HepG2 (cell line): Measurements from ENCODE around the gene CACNG7. TPM values are rescaled to one million over a fixed set of nuclear protein-coding genes. Genes with fewer than 3 reads are reported as not detected.

ENCODE experiments used
- BCL3 ChIP-seq: sonication (generic); formaldehyde crosslinking; IDR thresholded peaks from 2 replicates; pipeline ENCODE4 v1.5.1; 2020; ENCODE audit warnings: mild to moderate bottlenecking, missing genetic modification reagents, moderate library complexity
- DMAP1 ChIP-seq: IDR thresholded peaks from 2 replicates; pipeline ENCODE4 v1.6.1; 2016
- HOMEZ ChIP-seq: IDR thresholded peaks from 2 replicates; pipeline ENCODE4 v1.6.1; 2016; ENCODE audit warnings: low read depth
- MEIS1 ChIP-seq: sonication (generic); formaldehyde crosslinking; IDR thresholded peaks from 2 replicates; pipeline ENCODE4 v1.9.0; 2021; ENCODE audit warnings: mild to moderate bottlenecking, missing genetic modification reagents, moderate library complexity, borderline replicate concordance
- NR2F2 ChIP-seq: IDR thresholded peaks from 2 replicates; pipeline ENCODE4 v1.6.1; 2012; ENCODE audit warnings: low read depth, inconsistent platforms, borderline replicate concordance
- SIX1 ChIP-seq: sonication (generic); formaldehyde crosslinking; IDR thresholded peaks from 2 replicates; pipeline ENCODE4 v1.4.0; 2020; ENCODE audit warnings: missing genetic modification reagents, borderline replicate concordance
- SKIL ChIP-seq: sonication (generic); formaldehyde crosslinking; IDR thresholded peaks from 2 replicates; pipeline ENCODE4 v1.8.0; 2022; ENCODE audit warnings: missing genetic modification reagents, mild to moderate bottlenecking, moderate library complexity, borderline replicate concordance
- SMAD9 ChIP-seq: sonication (generic); formaldehyde crosslinking; IDR thresholded peaks from 2 replicates; pipeline ENCODE4 v1.5.1; 2020; ENCODE audit warnings: mild to moderate bottlenecking, missing genetic modification reagents
- TEF ChIP-seq: sonication (generic); formaldehyde crosslinking; IDR thresholded peaks from 2 replicates; pipeline ENCODE4 v1.5.0; 2020; ENCODE audit warnings: missing genetic modification reagents
- ZEB1 ChIP-seq: IDR thresholded peaks from 2 replicates; pipeline ENCODE4 v1.6.1; 2012; ENCODE audit warnings: mild to moderate bottlenecking, low read depth, inconsistent platforms; ENCODE audit not compliant: insufficient replicate concordance
- ZFP36L2 ChIP-seq: sonication (generic); formaldehyde crosslinking; IDR thresholded peaks from 2 replicates; pipeline ENCODE4 v1.4.0; 2020; ENCODE audit warnings: missing genetic modification reagents
- ZNF136 ChIP-seq: sonication (generic); formaldehyde crosslinking; IDR thresholded peaks from 2 replicates; pipeline ENCODE4 v1.8.1; 2022; ENCODE audit warnings: low read depth, mild to moderate bottlenecking, moderate library complexity, missing genetic modification reagents
- ZNF235 ChIP-seq: sonication (generic); formaldehyde crosslinking; IDR thresholded peaks from 2 replicates; pipeline ENCODE4 v1.8.1; 2023; ENCODE audit warnings: mild to moderate bottlenecking, missing genetic modification reagents, borderline replicate concordance
- ZNF496 ChIP-seq: sonication (generic); formaldehyde crosslinking; IDR thresholded peaks from 2 replicates; pipeline ENCODE4 v1.8.1; 2023; ENCODE audit warnings: mild to moderate bottlenecking, moderate library complexity, missing genetic modification reagents; ENCODE audit not compliant: insufficient replicate concordance
- ZNF501 ChIP-seq: sonication (generic); formaldehyde crosslinking; IDR thresholded peaks from 2 replicates; pipeline ENCODE4 v1.5.1; 2020; ENCODE audit warnings: mild to moderate bottlenecking, moderate library complexity, missing genetic modification reagents
- ZNF775 ChIP-seq: sonication (generic); formaldehyde crosslinking; IDR thresholded peaks from 2 replicates; pipeline ENCODE4 v1.4.0; 2020; ENCODE audit warnings: missing genetic modification reagents, mild to moderate bottlenecking, moderate library complexity, borderline replicate concordance
- ZSCAN30 ChIP-seq: sonication (generic); formaldehyde crosslinking; IDR thresholded peaks from 2 replicates; pipeline ENCODE4 v1.5.0; 2020; ENCODE audit warnings: mild to moderate bottlenecking, missing genetic modification reagents
- polyA plus RNA-seq, 8 experiments: library from polyadenylated mRNA; depleted of rRNA in 3 of 8; stranded (reverse) in 7 of 8; unstranded in 1 of 8; fragments of >200 nt; fragmentation: Illumina TruSeq in 4 of 8; extraction: Trizol in 4 of 8; gene quantifications; 2 replicates each; pipeline versions ENCODE4 v1.2.1 to v1.2.3, GENCODE V29; 2011 to 2016; ENCODE audit warnings: low read depth in 4 of 8, missing spikeins in 1 of 8, mixed read lengths in 1 of 8; ENCODE audit not compliant: insufficient read depth in 1 of 8
- total RNA-seq, 5 experiments: library from RNA; depleted of rRNA; stranded (reverse); fragments of >200 nt; fragmentation: Illumina TruSeq; extraction: Trizol; gene quantifications; 2 replicates each; pipeline ENCODE4 v1.2.3, GENCODE V29; 2016; ENCODE audit warnings: low read depth in 1 of 5
- TF ChIP-seq, protein P1 (sequence below): sonication (generic); formaldehyde crosslinking; IDR thresholded peaks from 2 replicates; pipeline ENCODE4 v1.4.0; 2020; ENCODE audit warnings: mild to moderate bottlenecking, missing genetic modification reagents
- TF ChIP-seq, protein P2 (sequence below): sonication (generic); formaldehyde crosslinking; IDR thresholded peaks from 2 replicates; pipeline ENCODE4 v1.4.0; 2020; ENCODE audit warnings: missing genetic modification reagents, borderline replicate concordance
- TF ChIP-seq, protein P3 (sequence below): sonication (generic); formaldehyde crosslinking; conservative IDR thresholded peaks from 2 replicates; pipeline ENCODE4 v1.8.0; 2022; ENCODE audit warnings: low read depth, missing genetic modification reagents

Gene CACNG7
- total and polyA plus RNA-seq, 2 of the 13 experiments (the other 11 are each of a cell fraction or from before 2014, with no cell fraction given) = not detected

DNA sequence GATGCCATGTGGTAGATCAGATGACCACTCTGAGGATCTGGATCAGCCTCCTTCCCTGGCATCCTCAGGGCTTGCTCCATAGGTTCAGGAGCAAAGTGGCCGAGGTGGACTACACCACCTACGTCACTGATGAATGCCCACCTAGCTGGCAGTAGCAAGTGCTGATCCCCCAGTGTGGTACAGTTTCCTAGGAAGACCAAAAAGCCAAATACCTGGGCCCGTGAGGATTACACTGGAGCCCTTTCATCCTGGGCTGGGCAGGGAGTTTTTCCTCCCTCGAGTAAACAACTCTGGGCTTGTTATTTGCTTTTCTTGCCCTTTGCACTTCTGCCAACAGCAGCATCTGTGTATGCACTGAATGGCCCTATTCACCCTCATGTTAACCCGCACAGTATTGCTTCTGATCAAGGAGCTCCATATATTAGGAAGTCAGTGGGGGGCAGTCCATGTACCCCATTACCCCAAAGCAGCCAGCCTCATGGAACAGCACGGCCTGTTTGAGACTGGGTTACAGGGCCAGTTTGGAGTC is 44.7 kb upstream of the CACNG7 start (continued):
- TF ChIP-seq SIX1 (CRISPR knock-in tag) (peak; percentile 76; the same call in 1 of the 2 replicates), ZNF775 (CRISPR knock-in tag) (no peak), ZNF496 (CRISPR knock-in tag) (no peak), BCL3 (no peak; the same call in 1 of the 2 replicates), DMAP1 (CRISPR knock-in tag) (no peak), HOMEZ (CRISPR knock-in tag) (peak; percentile 67), ZEB1 (peak; percentile 81), SKIL (CRISPR knock-in tag) (peak; percentile 69; the same call in 1 of the 2 replicates), ZNF235 (CRISPR knock-in tag) (no peak), TEF (CRISPR knock-in tag) (no peak), SMAD9 (no peak), ZFP36L2 (no peak), ZNF136 (CRISPR knock-in tag) (no peak), ZSCAN30 (CRISPR knock-in tag) (no peak), ZNF501 (CRISPR knock-in tag) (peak; percentile 26; the same call in 1 of the 2 replicates), NR2F2 (peak; percentile 97), MEIS1 (peak; percentile 54; the same call in 1 of the 2 replicates)
- TF ChIP-seq, protein P1, sequence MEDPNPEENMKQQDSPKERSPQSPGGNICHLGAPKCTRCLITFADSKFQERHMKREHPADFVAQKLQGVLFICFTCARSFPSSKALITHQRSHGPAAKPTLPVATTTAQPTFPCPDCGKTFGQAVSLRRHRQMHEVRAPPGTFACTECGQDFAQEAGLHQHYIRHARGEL (CRISPR knock-in tag) = no peak
- TF ChIP-seq, protein P2, sequence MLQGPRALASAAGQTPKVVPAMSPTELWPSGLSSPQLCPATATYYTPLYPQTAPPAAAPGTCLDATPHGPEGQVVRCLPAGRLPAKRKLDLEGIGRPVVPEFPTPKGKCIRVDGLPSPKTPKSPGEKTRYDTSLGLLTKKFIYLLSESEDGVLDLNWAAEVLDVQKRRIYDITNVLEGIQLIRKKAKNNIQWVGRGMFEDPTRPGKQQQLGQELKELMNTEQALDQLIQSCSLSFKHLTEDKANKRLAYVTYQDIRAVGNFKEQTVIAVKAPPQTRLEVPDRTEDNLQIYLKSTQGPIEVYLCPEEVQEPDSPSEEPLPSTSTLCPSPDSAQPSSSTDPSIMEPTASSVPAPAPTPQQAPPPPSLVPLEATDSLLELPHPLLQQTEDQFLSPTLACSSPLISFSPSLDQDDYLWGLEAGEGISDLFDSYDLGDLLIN (CRISPR knock-in tag) = no peak
- TF ChIP-seq, protein P3, sequence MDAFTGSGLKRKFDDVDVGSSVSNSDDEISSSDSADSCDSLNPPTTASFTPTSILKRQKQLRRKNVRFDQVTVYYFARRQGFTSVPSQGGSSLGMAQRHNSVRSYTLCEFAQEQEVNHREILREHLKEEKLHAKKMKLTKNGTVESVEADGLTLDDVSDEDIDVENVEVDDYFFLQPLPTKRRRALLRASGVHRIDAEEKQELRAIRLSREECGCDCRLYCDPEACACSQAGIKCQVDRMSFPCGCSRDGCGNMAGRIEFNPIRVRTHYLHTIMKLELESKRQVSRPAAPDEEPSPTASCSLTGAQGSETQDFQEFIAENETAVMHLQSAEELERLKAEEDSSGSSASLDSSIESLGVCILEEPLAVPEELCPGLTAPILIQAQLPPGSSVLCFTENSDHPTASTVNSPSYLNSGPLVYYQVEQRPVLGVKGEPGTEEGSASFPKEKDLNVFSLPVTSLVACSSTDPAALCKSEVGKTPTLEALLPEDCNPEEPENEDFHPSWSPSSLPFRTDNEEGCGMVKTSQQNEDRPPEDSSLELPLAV (CRISPR knock-in tag) = no peak
